Progenitor cell of endocrine pancreas (in vitro differentiated cells): ENCODE data around the gene PCBP4. TPM values are rescaled to one million over a fixed set of nuclear protein-coding genes. Genes with fewer than 3 reads are reported as not detected.

ENCODE experiments used
- DNase-seq: peaks from one replicate; pipeline ENCODE4 v3.0.0; 2021; ENCODE audit warnings: low spot score; ENCODE audit not compliant: unreplicated experiment
- H3K27ac Mint-ChIP-seq: 2 replicates; pipeline ENCODE4 v1.8.0; 2021; ENCODE audit warnings: mild to moderate bottlenecking, moderate library complexity, mixed read lengths
- H3K27me3 Mint-ChIP-seq: 2 replicates; pipeline ENCODE4 v1.8.0; 2021; ENCODE audit warnings: mixed read lengths
- H3K36me3 Mint-ChIP-seq: 2 replicates; pipeline ENCODE4 v1.8.0; 2022; ENCODE audit warnings: mixed read lengths; ENCODE audit not compliant: insufficient read depth
- H3K4me1 Mint-ChIP-seq: 2 replicates; pipeline ENCODE4 v1.8.0; 2021; ENCODE audit warnings: low read depth, mixed read lengths
- H3K4me3 Mint-ChIP-seq: 2 replicates; pipeline ENCODE4 v1.8.0; 2021; ENCODE audit warnings: low read depth, mild to moderate bottlenecking, moderate library complexity, mixed read lengths
- H3K9me3 Mint-ChIP-seq: 2 replicates; pipeline ENCODE4 v1.8.0; 2021; ENCODE audit warnings: low read depth, mixed read lengths
- CTCF ChIP-seq: fragments of 200-600 bp; sonication (generic); IDR thresholded peaks from one replicate; pipeline ENCODE4 v1.5.0; 2021; ENCODE audit warnings: antibody characterized with exemption, mild to moderate bottlenecking; ENCODE audit not compliant: unreplicated experiment
- total RNA-seq: library from RNA; stranded (reverse); gene quantifications from 2 replicates; pipeline ENCODE4 v1.2.1, GENCODE V29; 2021

The PCBP4 gene
- total RNA-seq, 1 donor from 2014 or later: 160 TPM

- peak overlapping the region; percentile 95 for H3K27ac Mint-ChIP-seq
- no peaks in the 10 kb centered on the region for H3K9me3 Mint-ChIP-seq
- DNase-seq: no peak
- H3K4me3 Mint-ChIP-seq: peak overlapping the region; percentile 85
- no peaks in the 10 kb centered on the region for H3K27me3 Mint-ChIP-seq
- peaks cover 31% of the 10 kb centered on the region for H3K4me1 Mint-ChIP-seq
- TF ChIP-seq CTCF: no peak
- peaks cover 5% of the 10 kb centered on the region for H3K36me3 Mint-ChIP-seq
Measured at GRCh38 chr3:51966486-51966885, 768 bp downstream of the PCBP4 start.

DNA sequence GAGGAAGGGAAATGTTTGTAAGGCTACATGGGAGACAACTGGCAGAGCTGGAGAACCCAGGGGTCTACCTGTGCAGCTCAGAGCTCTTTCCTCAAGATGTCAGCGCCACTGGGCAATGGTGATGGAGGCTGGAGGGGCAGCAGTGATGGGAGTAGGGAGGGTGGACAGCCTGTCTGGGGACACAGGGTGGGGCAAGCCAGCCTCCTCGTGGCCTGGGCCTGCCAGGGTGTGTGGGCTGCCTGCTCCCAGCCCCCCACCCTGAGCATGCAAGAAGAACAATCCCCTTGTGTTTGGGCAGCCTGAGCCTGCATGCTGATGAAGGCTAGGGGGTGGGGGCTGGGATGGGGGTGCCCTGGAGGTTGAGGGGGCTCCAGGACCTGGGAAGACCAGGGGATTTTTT is 1.2 kb downstream of the PCBP4 start:
- Mint-ChIP-seq H3K4me3 (peak overlapping the region; percentile 85), H3K36me3 (peaks cover 5% of the 10 kb centered on the region), H3K9me3 (no peaks in the 10 kb centered on the region), H3K27ac (peak overlapping the region; percentile 79), H3K27me3 (no peaks in the 10 kb centered on the region), H3K4me1 (peaks cover 31% of the 10 kb centered on the region)
- no peak for DNase-seq
- no peak for TF ChIP-seq CTCF

DNA sequence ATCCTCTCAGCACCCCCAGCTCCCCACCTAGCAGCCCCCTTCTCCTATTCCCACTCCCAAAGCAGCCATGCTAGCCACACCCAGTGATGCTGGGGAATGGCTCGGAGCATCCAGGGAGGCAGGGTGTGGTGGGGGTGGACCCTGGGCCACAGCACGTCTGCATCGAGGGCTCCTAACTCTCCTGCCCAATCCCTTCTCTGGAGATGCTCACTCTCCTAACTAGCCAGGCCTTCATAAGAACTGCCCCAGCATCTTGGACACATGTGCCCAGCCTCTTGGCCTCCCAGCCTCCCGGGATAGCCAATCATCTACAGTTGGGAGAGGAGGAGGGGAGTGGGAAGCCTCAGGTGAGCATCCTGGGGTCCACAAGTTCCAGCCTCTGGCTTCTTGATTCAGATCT is 2.7 kb downstream of the PCBP4 start:
- H3K4me3 Mint-ChIP-seq: no peak overlapping the region
- no peak for TF ChIP-seq CTCF
- peaks cover 31% of the 10 kb centered on the region for H3K4me1 Mint-ChIP-seq

GRCh38 chr3:51963951-51964451 is 3.3 kb downstream of the PCBP4 start:
- H3K4me1 Mint-ChIP-seq: peaks cover 26% of the 10 kb centered on the region
- peaks cover 5% of the 10 kb centered on the region for H3K36me3 Mint-ChIP-seq
- TF ChIP-seq CTCF: no peak
- DNase-seq: no peak
- no peak overlapping the region for H3K4me3 Mint-ChIP-seq
- no peaks in the 10 kb centered on the region for H3K27me3 Mint-ChIP-seq
- H3K9me3 Mint-ChIP-seq: no peaks in the 10 kb centered on the region
- H3K27ac Mint-ChIP-seq: no peak overlapping the region

More for the DNA sequence above, 2.7 kb downstream of the PCBP4 start:
- no peak for DNase-seq
- Mint-ChIP-seq H3K27me3 (no peaks in the 10 kb centered on the region), H3K36me3 (peaks cover 5% of the 10 kb centered on the region), H3K27ac (no peak overlapping the region), H3K9me3 (no peaks in the 10 kb centered on the region)

DNA sequence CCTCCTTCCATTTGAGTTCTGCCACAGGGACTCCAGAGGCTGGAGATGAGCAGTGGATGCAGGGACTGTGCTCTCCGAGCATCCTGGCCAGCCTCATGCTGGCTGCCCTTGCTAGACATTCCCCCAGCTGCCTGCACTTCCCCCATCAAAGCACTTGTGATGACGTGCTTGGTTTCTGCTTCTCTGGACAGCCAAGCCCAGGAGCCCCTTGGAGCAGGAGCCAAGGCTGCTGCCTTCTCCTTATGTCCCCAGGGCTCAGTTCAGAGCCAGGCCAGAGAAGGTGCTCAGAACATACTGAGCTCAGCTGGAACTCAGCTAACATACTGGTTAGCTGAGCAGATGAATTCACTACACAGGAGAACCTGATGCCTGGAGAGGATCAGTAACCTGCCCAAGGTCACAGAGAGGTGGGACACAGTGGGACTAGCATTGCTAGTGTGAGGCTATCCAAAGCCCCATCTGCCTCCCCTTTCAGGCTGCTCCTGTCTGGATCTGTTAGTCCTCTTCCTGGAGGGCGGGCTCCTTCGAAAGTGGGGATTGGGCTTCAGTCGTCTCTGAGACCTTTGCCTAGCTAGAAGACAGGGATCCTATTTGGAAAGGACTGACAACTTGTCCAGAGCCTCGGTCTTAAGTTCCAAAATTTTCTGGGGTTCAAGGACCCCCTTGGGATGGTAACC is 4.3 kb downstream of the PCBP4 start:
- Mint-ChIP-seq H3K9me3 (no peaks in the 10 kb centered on the region), H3K27ac (no peak overlapping the region), H3K36me3 (peaks cover 8% of the 10 kb centered on the region), H3K4me3 (no peak overlapping the region), H3K4me1 (peaks cover 19% of the 10 kb centered on the region), H3K27me3 (no peaks in the 10 kb centered on the region)
- no peak for DNase-seq
- TF ChIP-seq CTCF: no peak
